HEK293 (cell line): ENCODE results near the gene ACSM3.

Experiments used
- ATF2 ChIP-seq: fragments of 450-650 bp; formaldehyde crosslinking; IDR thresholded peaks from 2 replicates; pipeline ENCODE4 v1.5.1; 2016; ENCODE audit warnings: missing biosample characterization, missing genetic modification characterization, low read depth
- HOXA7 ChIP-seq: sonication (generic); formaldehyde crosslinking; IDR thresholded peaks from 2 replicates; pipeline ENCODE4 v1.8.1; 2022; ENCODE audit warnings: missing genetic modification reagents, borderline replicate concordance
- REPIN1 ChIP-seq: fragments of 450-650 bp; formaldehyde crosslinking; IDR thresholded peaks from 2 replicates; pipeline ENCODE4 v1.5.1; 2017; ENCODE audit warnings: missing biosample characterization, missing genetic modification characterization, low read depth
- SP2 ChIP-seq: fragments of 450-650 bp; formaldehyde crosslinking; IDR thresholded peaks from 2 replicates; pipeline ENCODE4 v1.5.1; 2016; ENCODE audit warnings: missing biosample characterization, missing genetic modification characterization
- ZNF19 ChIP-seq: fragments of 450-650 bp; formaldehyde crosslinking; IDR thresholded peaks from 2 replicates; pipeline ENCODE4; 2016; ENCODE audit warnings: missing biosample characterization, missing genetic modification characterization, low read depth
- ZNF274 ChIP-seq, 2 experiments: fragments of 200-500 bp in 1 of 2; fragments of 450-650 bp in 1 of 2; sonication (Bioruptor generic) in 1 of 2; formaldehyde crosslinking in 1 of 2; IDR thresholded peaks; 2 replicates each; pipeline versions ENCODE4 v1.5.1 to v1.6.1; 2014 to 2016; ENCODE audit warnings: borderline replicate concordance in 1 of 2, inconsistent platforms in 1 of 2, low read length in 1 of 2, missing biosample characterization in 1 of 2, missing genetic modification characterization in 1 of 2
- ZNF292 ChIP-seq: fragments of 450-650 bp; formaldehyde crosslinking; IDR thresholded peaks from 2 replicates; pipeline ENCODE4 v1.5.1; 2016; ENCODE audit warnings: low read depth, missing biosample characterization, missing genetic modification characterization, borderline replicate concordance
- ZNF549 ChIP-seq: fragments of 450-650 bp; IDR thresholded peaks from 2 replicates; pipeline ENCODE4 v1.5.1; 2018; ENCODE audit warnings: missing biosample characterization, missing genetic modification characterization, mild to moderate bottlenecking, inconsistent platforms, moderate library complexity
- TF ChIP-seq, protein P1 (sequence below): fragments of 450-650 bp; formaldehyde crosslinking; IDR thresholded peaks from 2 replicates; pipeline ENCODE4 v1.5.1; 2016; ENCODE audit warnings: missing biosample characterization, missing genetic modification characterization
- TF ChIP-seq, protein P2 (sequence below): fragments of 450-650 bp; formaldehyde crosslinking; IDR thresholded peaks from 2 replicates; pipeline ENCODE4 v1.5.1; 2016; ENCODE audit warnings: missing biosample characterization, missing genetic modification characterization, borderline replicate concordance
- TF ChIP-seq, protein P3 (sequence below): fragments of 450-650 bp; formaldehyde crosslinking; IDR thresholded peaks from 2 replicates; pipeline ENCODE4 v1.5.1; 2016; ENCODE audit warnings: missing biosample characterization, missing genetic modification characterization

DNA sequence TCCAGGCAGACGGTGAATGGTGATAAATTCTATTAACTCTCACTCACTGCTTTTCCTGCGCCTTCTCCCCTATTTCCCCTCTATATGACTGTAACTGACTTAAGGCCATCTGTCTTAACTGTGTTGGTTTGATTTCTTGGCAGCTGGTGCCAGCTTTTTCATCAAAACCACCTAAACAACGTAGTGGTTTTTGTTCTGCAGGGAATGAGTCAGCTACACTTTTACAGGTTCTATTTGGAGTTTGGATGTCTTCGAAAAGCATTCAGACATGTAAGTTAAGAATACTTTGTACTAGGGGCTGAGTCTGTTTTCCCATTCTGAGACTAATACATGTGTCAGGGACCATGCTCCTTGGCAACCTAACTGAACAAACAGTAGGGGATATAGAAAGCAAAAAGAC, 51.0 kb downstream of the ACSM3 start:
- TF ChIP-seq, protein P1, sequence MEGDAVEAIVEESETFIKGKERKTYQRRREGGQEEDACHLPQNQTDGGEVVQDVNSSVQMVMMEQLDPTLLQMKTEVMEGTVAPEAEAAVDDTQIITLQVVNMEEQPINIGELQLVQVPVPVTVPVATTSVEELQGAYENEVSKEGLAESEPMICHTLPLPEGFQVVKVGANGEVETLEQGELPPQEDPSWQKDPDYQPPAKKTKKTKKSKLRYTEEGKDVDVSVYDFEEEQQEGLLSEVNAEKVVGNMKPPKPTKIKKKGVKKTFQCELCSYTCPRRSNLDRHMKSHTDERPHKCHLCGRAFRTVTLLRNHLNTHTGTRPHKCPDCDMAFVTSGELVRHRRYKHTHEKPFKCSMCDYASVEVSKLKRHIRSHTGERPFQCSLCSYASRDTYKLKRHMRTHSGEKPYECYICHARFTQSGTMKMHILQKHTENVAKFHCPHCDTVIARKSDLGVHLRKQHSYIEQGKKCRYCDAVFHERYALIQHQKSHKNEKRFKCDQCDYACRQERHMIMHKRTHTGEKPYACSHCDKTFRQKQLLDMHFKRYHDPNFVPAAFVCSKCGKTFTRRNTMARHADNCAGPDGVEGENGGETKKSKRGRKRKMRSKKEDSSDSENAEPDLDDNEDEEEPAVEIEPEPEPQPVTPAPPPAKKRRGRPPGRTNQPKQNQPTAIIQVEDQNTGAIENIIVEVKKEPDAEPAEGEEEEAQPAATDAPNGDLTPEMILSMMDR (tag by site-specific recombination) = no peak
- no peak for TF ChIP-seq ZNF549 (tag by site-specific recombination)
- TF ChIP-seq HOXA7 = no peak
- TF ChIP-seq, protein P2, sequence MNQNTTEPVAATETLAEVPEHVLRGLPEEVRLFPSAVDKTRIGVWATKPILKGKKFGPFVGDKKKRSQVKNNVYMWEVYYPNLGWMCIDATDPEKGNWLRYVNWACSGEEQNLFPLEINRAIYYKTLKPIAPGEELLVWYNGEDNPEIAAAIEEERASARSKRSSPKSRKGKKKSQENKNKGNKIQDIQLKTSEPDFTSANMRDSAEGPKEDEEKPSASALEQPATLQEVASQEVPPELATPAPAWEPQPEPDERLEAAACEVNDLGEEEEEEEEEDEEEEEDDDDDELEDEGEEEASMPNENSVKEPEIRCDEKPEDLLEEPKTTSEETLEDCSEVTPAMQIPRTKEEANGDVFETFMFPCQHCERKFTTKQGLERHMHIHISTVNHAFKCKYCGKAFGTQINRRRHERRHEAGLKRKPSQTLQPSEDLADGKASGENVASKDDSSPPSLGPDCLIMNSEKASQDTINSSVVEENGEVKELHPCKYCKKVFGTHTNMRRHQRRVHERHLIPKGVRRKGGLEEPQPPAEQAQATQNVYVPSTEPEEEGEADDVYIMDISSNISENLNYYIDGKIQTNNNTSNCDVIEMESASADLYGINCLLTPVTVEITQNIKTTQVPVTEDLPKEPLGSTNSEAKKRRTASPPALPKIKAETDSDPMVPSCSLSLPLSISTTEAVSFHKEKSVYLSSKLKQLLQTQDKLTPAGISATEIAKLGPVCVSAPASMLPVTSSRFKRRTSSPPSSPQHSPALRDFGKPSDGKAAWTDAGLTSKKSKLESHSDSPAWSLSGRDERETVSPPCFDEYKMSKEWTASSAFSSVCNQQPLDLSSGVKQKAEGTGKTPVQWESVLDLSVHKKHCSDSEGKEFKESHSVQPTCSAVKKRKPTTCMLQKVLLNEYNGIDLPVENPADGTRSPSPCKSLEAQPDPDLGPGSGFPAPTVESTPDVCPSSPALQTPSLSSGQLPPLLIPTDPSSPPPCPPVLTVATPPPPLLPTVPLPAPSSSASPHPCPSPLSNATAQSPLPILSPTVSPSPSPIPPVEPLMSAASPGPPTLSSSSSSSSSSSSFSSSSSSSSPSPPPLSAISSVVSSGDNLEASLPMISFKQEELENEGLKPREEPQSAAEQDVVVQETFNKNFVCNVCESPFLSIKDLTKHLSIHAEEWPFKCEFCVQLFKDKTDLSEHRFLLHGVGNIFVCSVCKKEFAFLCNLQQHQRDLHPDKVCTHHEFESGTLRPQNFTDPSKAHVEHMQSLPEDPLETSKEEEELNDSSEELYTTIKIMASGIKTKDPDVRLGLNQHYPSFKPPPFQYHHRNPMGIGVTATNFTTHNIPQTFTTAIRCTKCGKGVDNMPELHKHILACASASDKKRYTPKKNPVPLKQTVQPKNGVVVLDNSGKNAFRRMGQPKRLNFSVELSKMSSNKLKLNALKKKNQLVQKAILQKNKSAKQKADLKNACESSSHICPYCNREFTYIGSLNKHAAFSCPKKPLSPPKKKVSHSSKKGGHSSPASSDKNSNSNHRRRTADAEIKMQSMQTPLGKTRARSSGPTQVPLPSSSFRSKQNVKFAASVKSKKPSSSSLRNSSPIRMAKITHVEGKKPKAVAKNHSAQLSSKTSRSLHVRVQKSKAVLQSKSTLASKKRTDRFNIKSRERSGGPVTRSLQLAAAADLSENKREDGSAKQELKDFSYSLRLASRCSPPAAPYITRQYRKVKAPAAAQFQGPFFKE (tag by site-specific recombination) = no peak
- TF ChIP-seq, protein P3, sequence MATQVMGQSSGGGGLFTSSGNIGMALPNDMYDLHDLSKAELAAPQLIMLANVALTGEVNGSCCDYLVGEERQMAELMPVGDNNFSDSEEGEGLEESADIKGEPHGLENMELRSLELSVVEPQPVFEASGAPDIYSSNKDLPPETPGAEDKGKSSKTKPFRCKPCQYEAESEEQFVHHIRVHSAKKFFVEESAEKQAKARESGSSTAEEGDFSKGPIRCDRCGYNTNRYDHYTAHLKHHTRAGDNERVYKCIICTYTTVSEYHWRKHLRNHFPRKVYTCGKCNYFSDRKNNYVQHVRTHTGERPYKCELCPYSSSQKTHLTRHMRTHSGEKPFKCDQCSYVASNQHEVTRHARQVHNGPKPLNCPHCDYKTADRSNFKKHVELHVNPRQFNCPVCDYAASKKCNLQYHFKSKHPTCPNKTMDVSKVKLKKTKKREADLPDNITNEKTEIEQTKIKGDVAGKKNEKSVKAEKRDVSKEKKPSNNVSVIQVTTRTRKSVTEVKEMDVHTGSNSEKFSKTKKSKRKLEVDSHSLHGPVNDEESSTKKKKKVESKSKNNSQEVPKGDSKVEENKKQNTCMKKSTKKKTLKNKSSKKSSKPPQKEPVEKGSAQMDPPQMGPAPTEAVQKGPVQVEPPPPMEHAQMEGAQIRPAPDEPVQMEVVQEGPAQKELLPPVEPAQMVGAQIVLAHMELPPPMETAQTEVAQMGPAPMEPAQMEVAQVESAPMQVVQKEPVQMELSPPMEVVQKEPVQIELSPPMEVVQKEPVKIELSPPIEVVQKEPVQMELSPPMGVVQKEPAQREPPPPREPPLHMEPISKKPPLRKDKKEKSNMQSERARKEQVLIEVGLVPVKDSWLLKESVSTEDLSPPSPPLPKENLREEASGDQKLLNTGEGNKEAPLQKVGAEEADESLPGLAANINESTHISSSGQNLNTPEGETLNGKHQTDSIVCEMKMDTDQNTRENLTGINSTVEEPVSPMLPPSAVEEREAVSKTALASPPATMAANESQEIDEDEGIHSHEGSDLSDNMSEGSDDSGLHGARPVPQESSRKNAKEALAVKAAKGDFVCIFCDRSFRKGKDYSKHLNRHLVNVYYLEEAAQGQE (tag by site-specific recombination) = no peak
- no peak for TF ChIP-seq REPIN1
- TF ChIP-seq ZNF19 (tag by site-specific recombination) = no peak
- no peak for TF ChIP-seq ZNF274 (IDR thresholded peaks at IDR 0.05; ENCODE audit: low read length)
- TF ChIP-seq ZNF274 (tag by site-specific recombination; IDR thresholded peaks at IDR 0.05; ENCODE audit: borderline replicate concordance) = no peak
- TF ChIP-seq ZNF292 (tag by site-specific recombination) = no peak
- TF ChIP-seq SP2 = no peak
- no peak for TF ChIP-seq ATF2 (tag by site-specific recombination)
